Lung (tissue), 12 donors: ENCODE measurements around the gene EHD3. TPM values are rescaled to one million over a fixed set of nuclear protein-coding genes. Genes with fewer than 3 reads are reported as not detected.

ENCODE experiments used
- ATAC-seq: fragments of 200-7000 bp; cut with Tn5 transposase; one replicate; pipeline ENCODE4 v1.9.1; 2020; ENCODE audit warnings: moderate number of reproducible peaks; ENCODE audit not compliant: insufficient read depth, low FRiP score
- DNase-seq, 3 donors: peaks; one replicate each; pipeline ENCODE4 v3.0.0-alpha.2; 2013 to 2017
- H3K27ac ChIP-seq, 2 donors: one replicate each; pipeline ENCODE4 v1.5.1; 2013; ENCODE audit warnings: mild to moderate bottlenecking in 2 of 2, moderate library complexity in 2 of 2, control low read depth in 1 of 2, inconsistent platforms in 1 of 2, low read depth in 1 of 2, low read length in 1 of 2
- H3K27me3 ChIP-seq, 3 donors: one replicate each; pipeline ENCODE4 v1.5.1; 2013; ENCODE audit warnings: low read length in 2 of 3; ENCODE audit not compliant: control insufficient read depth in 3 of 3, insufficient read depth in 3 of 3
- H3K36me3 ChIP-seq, 4 donors: one replicate each; pipeline ENCODE4 v1.5.1; 2013; ENCODE audit warnings: low read length in 4 of 4, mild to moderate bottlenecking in 1 of 4, moderate library complexity in 1 of 4; ENCODE audit not compliant: control insufficient read depth in 4 of 4, insufficient read depth in 4 of 4
- H3K4me1 ChIP-seq, 5 donors: one replicate each; pipeline ENCODE4 v1.5.1; 2013; ENCODE audit warnings: low read length in 5 of 5, mild to moderate bottlenecking in 2 of 5, moderate library complexity in 1 of 5; ENCODE audit not compliant: control insufficient read depth in 5 of 5, insufficient read depth in 5 of 5
- H3K4me3 ChIP-seq: one replicate; pipeline ENCODE4 v1.5.1; 2013; ENCODE audit warnings: mild to moderate bottlenecking, control low read depth, moderate library complexity
- H3K9ac ChIP-seq, 2 donors: one replicate each; pipeline ENCODE4 v1.5.1; 2013; ENCODE audit warnings: low read length in 2 of 2, control low read depth in 1 of 2; ENCODE audit not compliant: insufficient read depth in 1 of 2
- H3K9me3 ChIP-seq, 4 donors: one replicate each; pipeline ENCODE4 v1.5.1; 2013; ENCODE audit warnings: low read length in 3 of 4, mild to moderate bottlenecking in 1 of 4, moderate library complexity in 1 of 4; ENCODE audit not compliant: control insufficient read depth in 4 of 4, insufficient read depth in 3 of 4
- WGBS, 2 donors: extraction: QIAGEN DNeasy Blood & Tissue Kit; methylation state at CpG; one replicate each; pipeline ENCODE4 v1.1.7; 2013; 5-methylcytosine and 5-hydroxymethylcytosine counted together
- polyA plus RNA-seq, 2 donors: library from polyadenylated mRNA; stranded (reverse); fragments of 200-250 nt; gene quantifications; one replicate each; pipeline ENCODE4 v1.2.1, GENCODE V29; 2013
- total RNA-seq, 2 donors: library from RNA; depleted of rRNA in 1 of 2; stranded (reverse); fragments of >200 nt in 1 of 2; gene quantifications; one replicate each; pipeline ENCODE4 v1.2.1, GENCODE V29; 2014 to 2021
- TF ChIP-seq, protein P1 (sequence below): IDR thresholded peaks from 2 replicates; pipeline ENCODE4 v1.5.1; 2012; ENCODE audit warnings: mild to moderate bottlenecking; ENCODE audit errors: control extremely low read depth, extremely low read depth
- donor health status: control.
- donor health status: control.
- donor health status: Bipolar disorder and iron deficiency.
- donor health status: healthy.
- donor health status: DM: yes; HTN: yes; CAD: no.

Gene EHD3
- total and polyA plus RNA-seq, 4 donors = 1.5 to 9.5 (median 5.1) TPM

DNA sequence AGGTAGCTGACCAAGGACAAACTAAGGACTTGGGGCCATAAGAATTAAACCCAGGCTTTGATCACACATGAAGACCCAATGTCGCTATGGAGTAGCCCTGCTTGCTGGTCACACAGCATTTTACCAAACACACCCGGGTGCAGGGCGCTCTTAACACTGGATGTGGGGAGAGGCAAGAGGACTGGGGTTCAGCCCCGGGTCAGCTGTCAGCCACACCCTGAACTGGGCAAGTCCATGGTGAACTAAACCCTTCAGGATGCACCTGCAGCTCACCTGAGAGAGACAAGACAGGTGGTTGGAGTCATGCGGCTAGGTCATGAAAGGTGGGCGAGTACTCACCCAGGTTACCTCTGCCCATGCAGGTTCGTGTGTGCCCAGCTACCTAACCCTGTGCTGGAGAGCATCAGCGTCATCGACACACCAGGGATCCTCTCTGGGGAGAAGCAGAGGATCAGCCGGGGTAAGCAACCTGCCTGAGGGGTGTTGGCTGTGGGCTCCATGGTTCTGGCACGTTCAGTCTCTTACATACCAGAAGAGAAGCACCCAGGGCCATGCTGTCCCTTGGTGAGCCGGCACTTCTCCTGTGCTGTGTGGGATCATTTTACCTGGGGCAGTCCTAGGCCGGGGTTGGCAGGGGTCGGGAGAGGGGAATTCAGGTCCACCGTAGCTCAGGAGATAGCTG is 15.2 kb downstream of the EHD3 start:
- ATAC-seq (no peak), DNase-seq (no peak)
- TF ChIP-seq, protein P1, sequence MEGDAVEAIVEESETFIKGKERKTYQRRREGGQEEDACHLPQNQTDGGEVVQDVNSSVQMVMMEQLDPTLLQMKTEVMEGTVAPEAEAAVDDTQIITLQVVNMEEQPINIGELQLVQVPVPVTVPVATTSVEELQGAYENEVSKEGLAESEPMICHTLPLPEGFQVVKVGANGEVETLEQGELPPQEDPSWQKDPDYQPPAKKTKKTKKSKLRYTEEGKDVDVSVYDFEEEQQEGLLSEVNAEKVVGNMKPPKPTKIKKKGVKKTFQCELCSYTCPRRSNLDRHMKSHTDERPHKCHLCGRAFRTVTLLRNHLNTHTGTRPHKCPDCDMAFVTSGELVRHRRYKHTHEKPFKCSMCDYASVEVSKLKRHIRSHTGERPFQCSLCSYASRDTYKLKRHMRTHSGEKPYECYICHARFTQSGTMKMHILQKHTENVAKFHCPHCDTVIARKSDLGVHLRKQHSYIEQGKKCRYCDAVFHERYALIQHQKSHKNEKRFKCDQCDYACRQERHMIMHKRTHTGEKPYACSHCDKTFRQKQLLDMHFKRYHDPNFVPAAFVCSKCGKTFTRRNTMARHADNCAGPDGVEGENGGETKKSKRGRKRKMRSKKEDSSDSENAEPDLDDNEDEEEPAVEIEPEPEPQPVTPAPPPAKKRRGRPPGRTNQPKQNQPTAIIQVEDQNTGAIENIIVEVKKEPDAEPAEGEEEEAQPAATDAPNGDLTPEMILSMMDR = no peak
- Histone ChIP-seq H3K9ac (no peak overlapping the region), H3K9me3 (no peaks in the 10 kb centered on the region), H3K4me1 (peaks cover 0 to 10% (median 0%) of the 10 kb centered on the region in 5 donors), H3K27ac (no peak overlapping the region), H3K4me3 (no peak overlapping the region), H3K27me3 (no peaks in the 10 kb centered on the region), H3K36me3 (peaks cover 0 to 12% (median 1%) of the 10 kb centered on the region in 4 donors)
- 96 to 97% methylated on average over 15 of the region's 15 CpGs for WGBS, 2 donors

DNA sequence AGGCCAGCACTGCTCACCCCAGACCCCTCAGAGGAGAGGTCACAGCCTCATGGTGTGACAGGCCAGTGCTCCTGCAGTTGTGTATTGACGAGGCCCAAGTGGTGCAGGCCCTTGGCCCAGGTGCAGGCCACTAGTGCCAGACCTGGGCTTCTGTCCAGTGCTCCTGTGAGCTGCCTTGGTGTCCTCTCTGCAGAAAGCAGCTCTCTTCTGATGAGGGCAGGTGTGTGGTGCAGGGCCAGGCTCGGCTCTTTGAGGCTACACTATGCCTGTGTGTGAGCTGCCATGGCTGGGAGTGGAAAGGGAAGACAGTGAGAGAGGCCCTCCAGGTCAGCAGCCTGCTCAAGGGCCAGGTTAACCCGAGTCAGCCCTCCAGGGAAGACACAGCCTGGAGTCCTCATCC is 17.1 kb downstream of the EHD3 start:
- WGBS, 2 donors = 73 to 76% methylated on average over 3 of the region's 3 CpGs
- Histone ChIP-seq H3K9me3 (no peaks in the 10 kb centered on the region), H3K27me3 (no peaks in the 10 kb centered on the region), H3K36me3 (peaks cover 0 to 11% (median 1%) of the 10 kb centered on the region in 4 donors), H3K9ac (no peak overlapping the region), H3K27ac (no peak overlapping the region), H3K4me1 (peaks cover 0 to 10% (median 0%) of the 10 kb centered on the region in 5 donors), H3K4me3 (no peak overlapping the region)
- no peak for ATAC-seq
- TF ChIP-seq, protein P1 = no peak
- DNase-seq = no peak

DNA sequence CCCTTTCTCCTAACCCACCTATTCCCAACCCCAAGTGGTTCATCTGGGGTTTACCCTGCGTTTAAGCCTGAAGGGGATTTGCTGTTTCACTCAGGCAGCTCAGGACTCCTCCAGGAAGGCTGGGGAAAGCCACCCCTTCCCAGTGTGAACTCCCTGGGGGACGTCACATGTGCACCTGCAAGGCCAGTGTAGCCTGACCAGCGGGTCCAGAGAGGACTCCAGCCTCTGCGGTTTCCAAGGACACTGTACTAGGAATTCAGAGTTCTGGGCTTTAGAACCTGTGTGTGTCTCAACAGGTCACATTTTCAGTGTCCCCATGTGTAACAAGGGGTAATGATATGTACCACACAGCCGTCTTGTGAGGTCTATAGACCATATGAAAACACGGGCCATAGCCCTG is 17.9 kb downstream of the EHD3 start:
- Histone ChIP-seq H3K4me1 (peaks cover 0 to 10% (median 0%) of the 10 kb centered on the region in 5 donors), H3K27me3 (no peaks in the 10 kb centered on the region), H3K4me3 (no peak overlapping the region), H3K36me3 (peaks cover 0 to 11% (median 1%) of the 10 kb centered on the region in 4 donors), H3K9ac (no peak overlapping the region), H3K27ac (no peak overlapping the region), H3K9me3 (no peaks in the 10 kb centered on the region)
- 93% methylated on average over 6 of the region's 6 CpGs for WGBS, 2 donors
- TF ChIP-seq, protein P1 = no peak
- DNase-seq = no peak
- no peak for ATAC-seq
